HG02852 (cell line): ENCODE measurements around the gene IFNAR1.
"Not testable (repeated sequence)": the region's sequence is repeated elsewhere in the genome, so short reads cannot be mapped to it uniquely, and the experiment has no call there.

Source experiments
- ATAC-seq: cut with Tn5 transposase; IDR thresholded peaks from one replicate; pipeline ENCODE4 v1.9.1; 2021; ENCODE audit warnings: mild to moderate bottlenecking, moderate library complexity; ENCODE audit not compliant: unreplicated experiment

The IFNAR1 gene

DNA sequence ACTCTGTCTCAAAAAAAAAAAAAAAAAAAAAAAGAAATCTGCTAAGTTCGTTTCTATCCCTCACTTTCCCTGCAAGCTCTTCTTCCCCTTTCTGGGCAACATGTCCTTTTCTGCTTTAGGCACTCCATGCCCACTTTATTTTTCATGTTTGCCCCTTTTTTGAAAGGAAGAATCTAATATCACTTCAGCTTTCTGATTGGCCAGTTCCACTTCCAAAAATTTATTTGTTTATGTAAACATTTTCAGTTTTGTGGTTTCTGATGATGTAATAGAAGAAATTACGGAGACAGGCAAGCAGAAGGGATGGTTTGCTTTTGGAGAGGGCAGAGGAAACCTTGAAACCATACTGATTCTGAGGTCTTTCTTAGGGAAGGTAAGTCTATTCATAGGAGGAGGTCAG lies 15.1 kb downstream of the IFNAR1 start:
- no peak for ATAC-seq

DNA sequence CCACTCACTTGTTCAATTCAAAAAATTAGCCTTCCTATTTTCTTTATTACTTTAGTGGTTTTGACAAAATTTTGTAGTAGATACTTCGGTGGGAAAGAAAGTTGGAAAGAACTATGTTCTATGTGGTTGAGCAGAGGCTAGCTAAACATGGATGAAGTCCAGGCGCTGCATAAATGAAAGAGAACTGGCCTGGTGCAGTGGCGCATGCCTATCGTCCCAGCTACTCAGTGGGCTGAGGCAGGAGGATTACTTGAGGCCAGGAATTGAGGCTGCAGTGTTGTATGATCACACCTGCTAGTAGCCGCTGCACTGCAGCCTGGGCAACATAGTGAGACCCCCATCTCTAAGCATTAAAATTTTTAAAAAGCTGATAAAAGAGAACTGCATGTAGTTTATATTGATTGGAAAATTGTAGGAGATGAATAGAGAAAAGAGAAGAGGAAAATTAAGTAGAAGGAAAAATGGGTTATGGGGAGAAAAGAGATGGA lies 21.0 kb downstream of the IFNAR1 start:
- ATAC-seq: no peak

DNA sequence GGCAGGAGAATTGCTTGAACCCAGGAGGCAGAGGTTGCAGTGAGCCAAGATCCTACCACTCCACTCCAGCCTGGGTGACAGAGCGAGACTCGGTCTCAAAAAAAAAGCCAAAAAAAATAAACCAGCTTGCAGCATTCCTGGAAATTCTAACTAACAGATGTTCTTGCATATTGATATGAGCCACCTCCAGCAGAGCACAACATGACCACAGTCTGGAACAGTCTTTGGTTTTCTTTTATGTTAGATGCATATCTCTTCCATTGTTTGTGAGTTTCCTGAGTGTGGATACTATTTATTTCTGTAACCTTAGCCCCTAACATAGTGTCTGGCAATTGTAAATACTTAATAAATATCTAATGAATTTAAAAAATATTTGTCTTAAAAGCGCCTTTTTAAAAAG lies 23.9 kb downstream of the IFNAR1 start:
- ATAC-seq: no peak

DNA sequence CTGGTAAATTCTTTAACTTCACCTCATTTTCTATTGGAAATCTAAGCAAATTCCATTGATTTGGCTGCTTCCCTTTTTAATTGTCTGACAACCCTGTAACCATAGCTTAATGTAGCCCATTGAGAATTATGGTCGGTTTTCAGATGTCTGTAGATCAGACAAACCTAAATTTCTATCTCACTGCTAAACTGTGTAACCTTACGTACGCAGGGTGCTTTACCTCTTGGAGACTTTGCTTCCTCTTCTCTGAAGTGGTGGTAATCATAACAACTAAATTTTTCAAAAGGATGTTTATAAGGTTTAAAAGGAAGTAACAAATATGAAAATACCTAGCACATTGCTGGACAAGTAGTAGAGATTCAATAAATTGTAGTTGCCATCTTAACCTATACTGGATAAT lies 25.9 kb downstream of the IFNAR1 start:
- ATAC-seq: no peak

DNA sequence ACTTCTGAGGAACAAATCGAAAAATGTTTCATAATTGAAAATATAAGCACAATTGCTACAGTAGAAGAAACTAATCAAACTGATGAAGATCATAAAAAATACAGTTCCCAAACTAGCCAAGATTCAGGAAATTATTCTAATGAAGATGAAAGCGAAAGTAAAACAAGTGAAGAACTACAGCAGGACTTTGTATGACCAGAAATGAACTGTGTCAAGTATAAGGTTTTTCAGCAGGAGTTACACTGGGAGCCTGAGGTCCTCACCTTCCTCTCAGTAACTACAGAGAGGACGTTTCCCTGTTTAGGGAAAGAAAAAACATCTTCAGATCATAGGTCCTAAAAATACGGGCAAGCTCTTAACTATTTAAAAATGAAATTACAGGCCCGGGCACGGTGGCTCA lies 30.6 kb downstream of the IFNAR1 start:
- no peak for ATAC-seq

DNA sequence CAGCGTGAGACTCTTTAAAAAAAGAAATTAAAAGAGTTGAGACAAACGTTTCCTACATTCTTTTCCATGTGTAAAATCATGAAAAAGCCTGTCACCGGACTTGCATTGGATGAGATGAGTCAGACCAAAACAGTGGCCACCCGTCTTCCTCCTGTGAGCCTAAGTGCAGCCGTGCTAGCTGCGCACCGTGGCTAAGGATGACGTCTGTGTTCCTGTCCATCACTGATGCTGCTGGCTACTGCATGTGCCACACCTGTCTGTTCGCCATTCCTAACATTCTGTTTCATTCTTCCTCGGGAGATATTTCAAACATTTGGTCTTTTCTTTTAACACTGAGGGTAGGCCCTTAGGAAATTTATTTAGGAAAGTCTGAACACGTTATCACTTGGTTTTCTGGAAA lies 31.2 kb downstream of the IFNAR1 start:
- ATAC-seq: no peak

DNA sequence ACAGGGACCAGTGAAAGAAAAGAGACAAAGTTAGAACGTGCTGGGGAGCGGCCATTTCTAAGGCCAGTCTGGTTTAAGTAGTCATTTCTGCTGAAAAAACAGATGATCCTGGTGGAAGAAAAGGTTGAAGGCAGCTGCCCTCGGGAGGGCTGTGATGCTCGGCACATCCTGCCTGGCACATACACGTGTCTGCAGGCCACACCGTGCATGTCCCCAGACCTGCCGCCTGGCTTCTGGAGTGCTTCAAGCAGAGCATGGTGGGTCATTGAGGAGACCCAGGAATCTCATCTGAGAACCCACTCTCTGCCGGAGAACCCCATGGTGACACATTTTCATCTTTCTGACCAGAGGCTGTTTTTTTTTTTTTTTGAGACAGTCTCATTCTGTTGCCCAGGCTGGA lies 32.4 kb downstream of the IFNAR1 start:
- no peak for ATAC-seq

DNA sequence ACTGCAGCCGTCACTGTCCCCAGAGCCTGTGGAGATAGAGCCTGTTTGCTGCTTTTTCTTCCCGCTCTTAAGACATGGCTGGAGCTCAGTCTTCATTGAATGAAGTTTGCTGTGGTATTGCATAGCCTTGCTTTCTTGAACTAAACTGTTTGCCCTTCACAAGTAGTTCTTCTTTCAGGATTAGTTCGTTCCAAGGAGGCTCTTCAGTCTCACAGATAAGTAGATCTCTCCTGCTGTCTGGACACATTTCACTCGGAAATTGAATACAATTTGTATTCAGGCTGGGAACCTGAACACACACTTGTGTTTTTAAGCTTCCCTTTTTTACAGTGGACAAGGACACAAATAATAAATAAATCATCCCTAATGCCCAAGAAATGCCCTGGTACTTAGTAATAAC lies 34.7 kb downstream of the IFNAR1 start:
- no peak for ATAC-seq

DNA sequence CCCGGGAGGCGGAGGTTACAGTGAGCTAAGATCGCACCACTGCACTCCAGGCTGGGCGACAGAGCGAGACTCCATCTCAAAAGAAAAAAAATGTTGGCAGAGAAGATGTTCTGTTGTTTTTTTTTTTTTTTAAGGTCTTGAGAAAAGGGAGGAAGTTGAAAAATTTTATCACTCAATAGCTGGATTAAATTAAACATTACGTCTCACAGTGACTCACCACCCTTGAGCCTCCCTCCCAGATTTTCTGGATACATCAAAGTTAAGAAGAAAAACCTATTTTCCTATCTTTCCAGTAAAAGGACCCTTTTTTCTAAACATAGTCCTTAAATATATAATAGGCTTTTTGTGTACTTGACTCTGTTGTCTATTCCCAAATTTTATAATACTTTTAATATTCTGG lies 35.5 kb downstream of the IFNAR1 start:
- no peak for ATAC-seq

DNA sequence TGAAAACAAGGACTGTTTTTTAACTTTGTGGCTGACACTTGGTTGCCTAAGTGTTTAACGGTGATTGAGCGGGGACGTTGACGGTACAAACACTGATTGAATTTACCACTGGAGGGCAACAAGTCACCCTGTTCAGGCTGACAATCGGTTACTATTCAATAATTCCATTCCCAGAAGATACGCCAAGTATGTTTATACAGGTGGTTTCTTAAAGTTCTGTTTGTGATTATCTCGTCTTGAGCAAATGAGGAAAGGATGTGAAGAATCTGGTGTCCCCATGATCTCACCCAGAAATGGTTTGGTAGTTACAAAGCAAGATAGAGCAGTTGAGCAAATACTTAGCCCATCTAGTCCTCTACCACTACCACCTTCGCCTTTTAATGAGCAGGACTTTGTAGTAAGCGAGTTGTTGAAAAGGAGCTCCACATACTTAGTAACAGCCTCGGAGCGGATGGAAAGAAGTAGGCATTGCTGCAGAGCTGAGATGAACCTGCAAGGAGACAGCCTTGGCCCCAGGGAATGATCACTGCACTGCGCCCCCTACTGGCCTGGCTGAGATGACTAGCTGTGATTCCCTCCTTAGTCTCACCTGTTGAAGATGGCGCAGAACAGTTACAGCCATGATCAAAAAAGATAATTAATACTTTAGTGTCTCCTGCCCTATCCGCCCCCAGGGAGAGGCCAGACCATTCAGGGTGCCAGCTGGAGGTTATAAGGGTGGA lies 36.3 kb downstream of the IFNAR1 start:
- ATAC-seq: peak; percentile 80

DNA sequence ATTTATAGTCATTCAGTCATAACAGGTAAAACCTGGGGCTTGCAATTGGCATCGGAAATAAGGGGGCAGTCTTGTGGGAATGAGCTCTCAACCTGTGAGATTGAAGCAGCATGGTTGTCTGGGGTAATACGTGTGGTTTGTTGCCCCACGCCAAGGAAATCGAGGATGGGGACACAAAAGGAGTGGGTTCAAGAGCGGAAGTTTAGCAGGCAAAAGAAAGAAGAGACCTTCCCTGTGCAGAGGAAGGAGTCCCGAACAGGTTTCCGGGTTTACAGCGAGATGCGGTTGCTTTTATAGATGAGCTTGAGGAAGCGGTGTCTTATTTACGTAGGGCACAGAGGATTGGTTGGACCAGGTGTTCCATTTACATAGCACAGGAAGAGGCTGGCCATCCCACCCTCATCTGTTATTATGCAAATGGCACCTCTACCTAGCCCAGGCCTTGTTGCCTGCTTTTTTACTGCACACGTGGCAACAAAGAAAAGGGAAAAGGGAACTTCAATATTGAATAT lies 37.3 kb downstream of the IFNAR1 start:
- no peak for ATAC-seq

DNA sequence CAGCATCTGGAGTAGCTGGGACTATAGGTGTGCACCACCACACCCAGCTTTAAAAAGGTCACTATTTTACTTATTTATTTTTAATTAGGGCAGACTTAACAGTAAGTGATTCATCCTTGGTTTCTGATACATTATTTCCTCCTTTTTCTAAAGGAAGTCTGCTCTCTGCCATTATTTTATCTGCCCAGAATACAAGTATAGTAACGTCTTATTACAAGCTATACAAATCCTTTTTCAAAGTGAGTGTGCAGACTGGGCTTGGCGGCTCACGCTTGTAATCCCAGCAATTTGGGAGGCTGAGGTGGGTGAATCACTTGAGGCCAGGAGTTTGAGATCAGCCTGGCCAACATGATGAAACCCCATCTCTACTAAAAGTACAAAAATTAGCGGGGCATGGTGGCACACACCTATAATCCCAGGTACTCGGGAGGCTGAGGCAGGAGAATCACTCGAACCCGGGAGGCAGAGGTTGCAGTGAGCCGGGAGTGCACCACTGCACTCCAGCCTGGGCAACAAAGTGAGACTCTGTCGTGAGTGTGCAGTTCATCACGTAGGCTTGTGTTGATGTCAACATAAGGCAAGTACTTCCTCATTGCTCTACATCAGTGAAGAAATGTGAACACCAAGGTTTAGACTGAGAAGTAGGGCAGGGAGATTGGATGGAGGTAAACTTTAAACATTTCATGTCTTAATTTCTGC lies 39.3 kb downstream of the IFNAR1 start:
- not testable (repeated sequence) for ATAC-seq

DNA sequence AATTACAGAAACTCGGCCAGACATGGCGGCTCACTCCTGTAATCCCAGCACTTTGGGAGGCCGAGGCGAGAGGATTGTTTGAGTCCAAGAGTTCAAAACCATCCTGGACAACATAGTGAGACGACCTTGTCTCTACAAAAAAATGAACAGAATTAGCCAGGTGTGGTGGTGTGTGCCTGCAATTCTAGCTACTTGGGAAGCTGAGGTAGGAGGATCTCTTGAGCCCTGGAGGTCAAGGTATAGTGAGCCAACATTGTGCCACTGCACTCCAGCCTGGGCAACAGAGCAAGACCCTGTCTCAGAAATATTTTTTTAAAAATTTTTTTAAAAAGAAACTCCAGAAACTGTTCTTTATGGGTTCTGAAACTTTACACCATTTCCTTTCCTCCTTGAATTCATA lies 40.1 kb downstream of the IFNAR1 start:
- no peak for ATAC-seq

DNA sequence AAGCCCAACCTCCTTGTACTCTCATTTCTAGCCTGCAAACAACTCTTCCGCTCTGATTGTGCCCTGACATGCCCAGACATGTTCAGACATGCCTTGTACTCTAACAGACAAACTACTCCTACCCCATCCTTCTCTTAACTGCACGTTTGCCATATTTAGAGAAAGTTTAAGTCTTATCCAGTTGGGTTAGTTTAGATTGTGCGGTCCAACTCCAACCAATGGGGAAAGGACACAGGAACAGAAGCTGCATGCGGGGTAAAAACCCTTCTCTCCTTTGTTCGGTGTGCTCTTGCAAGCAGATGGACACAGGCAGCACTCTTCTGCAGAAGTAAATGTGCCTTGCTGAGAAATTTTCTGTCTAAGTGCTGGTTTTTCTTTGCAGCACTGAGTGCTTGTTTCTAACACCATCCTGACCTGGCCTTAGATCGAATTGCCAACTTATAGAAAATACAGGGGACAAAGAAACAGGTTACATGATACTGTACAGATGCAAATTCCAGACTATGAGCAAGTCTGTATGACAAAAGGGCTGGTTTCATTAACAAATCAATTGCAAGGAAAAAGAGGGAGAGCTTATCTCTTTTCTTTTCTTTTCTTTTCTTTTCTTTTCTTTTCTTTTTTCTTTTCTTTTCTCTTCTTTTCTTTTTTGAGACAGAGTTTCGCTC lies 42.7 kb downstream of the IFNAR1 start:
- ATAC-seq: no peak

DNA sequence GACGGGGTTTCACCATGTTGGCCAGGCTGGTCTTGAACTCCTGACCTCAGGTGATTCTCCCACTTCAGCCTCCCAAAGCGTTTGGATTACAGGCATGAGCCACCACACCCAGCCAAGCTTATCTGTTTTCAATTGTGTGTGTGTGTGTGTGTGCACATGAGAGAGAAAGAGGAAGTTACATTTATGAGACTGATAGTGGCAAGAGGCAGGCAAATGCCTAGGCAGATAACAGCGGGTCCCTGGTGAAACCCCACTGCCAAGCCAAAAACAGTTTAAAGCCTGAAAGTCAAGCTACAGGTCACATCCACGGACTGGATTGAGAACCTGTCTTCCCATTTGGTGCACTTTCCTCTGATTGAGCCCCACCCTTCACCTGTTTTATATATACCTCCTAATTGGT lies 43.4 kb downstream of the IFNAR1 start:
- no peak for ATAC-seq

DNA sequence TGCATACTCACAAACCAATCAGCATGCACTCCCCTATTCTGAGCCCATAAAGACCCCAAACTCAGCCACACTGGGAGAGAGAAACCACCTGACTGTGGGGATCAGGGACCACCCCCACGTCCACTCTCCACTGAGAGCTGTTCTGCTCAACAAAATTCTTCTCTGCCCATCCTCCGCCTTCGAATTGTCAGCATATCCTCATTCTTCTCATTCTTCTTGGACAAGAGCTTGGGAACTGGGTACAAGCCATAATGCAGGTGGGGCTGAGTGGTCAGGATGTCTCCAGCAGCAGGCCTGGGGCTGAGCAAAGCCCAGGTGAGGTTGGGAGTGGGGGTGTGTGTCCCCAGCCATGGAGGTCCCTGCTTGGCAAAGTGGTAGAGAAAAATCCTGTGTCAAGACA lies 43.8 kb downstream of the IFNAR1 start:
- no peak for ATAC-seq

DNA sequence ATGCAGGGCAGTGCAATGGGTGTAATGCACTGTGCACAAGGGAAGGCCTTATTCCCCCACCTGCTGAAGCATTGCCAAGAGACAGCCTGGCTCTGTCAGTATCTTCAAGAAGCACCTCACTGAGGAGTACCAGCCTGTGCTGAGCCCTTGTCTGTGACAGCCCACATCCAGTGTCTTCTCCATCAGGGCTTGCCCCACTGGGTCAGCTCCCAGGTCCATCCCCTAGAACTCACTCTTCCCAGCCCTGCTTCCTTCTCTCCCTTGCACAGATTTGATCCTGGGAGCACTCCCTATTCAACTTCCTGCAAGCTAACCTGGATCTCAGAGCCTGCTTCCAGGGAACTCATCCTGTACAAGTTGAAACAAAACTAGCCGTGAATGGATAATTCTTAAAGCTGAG lies 44.8 kb downstream of the IFNAR1 start:
- no peak for ATAC-seq

DNA sequence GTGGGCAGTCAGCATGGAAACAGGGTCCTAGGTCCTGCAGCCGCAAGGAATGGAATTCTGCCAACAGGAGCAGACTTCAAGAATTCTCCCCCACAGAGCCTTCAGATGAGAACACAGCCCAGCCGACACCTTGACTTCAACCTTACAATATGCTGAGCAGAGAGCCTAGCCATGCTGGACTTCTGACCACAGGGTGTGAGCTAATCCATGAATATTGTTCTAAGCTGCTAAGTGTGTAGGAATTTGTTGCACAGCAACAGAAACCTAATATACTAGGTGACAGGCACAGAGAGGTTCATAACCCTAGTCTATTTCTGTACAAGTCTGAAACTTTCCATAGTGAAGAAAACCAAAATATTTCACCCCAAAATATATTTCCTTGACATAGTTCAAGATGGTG lies 45.5 kb downstream of the IFNAR1 start:
- no peak for ATAC-seq

DNA sequence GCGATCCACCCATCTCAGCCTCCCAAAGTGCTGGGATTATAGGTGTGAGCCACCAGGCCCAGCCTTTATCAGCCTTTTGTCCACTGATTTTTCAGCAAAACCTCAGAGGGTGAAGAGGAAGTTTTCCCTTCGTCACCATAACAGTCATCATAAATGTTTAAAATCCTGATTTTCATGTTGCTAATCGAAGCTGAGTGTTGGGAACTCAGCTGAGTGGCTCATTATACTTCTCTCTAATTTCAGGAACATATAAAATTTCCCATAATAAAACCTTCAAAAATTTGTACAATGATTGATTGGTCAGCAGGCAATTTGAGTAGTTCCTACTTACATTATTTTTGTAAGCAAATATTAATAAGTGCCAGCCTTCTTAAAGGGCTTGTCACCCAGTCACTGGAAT lies 46.6 kb downstream of the IFNAR1 start:
- ATAC-seq: no peak

DNA sequence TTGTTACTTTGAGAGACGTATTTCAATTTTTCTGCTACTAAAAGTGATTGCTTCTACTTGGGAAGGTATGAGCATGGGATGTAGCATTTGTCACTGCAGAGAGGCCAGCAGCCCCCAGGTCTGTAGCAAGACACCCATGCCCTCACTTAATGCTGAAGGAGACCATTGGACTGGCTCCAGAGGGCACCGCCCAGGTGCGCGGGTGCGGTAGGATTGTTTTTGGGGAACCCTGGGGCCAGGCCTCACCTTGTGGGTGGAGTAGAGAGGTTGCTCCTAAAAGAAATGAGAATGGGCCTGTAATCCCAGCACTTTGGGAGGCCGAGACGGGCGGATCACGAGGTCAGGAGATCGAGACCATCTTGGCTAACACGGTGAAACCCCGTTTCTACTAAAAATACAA lies 47.8 kb downstream of the IFNAR1 start:
- no peak for ATAC-seq

DNA sequence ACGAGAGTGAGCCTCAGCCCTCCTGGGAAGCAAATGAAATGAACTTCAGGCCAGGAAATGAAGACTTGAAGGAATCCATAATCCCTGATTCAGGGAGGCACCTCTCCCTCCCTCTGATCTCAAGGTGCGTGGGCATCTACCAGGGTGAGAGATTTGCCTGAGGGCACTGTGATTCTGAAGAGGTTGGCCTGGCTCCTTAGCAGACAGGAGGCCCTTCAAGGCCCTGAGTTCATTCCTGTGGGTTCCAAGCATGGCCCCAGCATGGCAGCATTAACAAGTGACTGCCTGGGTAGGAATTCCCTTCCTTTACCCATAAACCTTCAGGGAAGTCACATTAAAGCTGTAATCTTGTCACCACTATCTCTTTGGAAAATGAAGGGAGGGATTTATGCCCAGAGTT lies 48.7 kb downstream of the IFNAR1 start:
- no peak for ATAC-seq

DNA sequence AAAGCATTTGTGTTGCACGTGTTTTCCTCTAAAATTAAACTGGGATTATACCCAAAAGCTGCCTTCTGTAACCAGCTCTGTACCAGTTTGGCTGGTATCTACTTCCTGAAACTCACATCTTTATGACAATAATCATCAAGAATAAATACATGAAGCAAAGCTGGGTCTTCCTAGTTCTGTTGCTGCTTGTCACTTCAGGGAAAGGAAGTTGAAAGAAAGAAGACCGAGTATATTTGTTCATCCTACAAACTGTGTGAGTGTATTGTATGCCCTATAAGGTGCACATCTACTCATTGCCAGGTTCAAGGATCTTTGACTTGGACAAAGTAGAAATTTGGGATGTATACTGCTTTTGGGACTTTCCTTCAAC lies 49.3 kb downstream of the IFNAR1 start:
- no peak for ATAC-seq
